Lung microvascular endothelial cell (primary cell): ENCODE results near the gene EPB41L4B. TPM values are rescaled to one million over a fixed set of nuclear protein-coding genes. Genes with fewer than 3 reads are reported as not detected.
A peak's percentile ranks its signal among the peaks of the same experiment; 100 is the strongest.
"Not testable (repeated sequence)": the region's sequence is repeated elsewhere in the genome, so short reads cannot be mapped to it uniquely, and the experiment has no call there.

ENCODE experiments used
- DNase-seq, 2 donors: peaks; one replicate each; pipeline versions ENCODE4 v3.0.0 to v3.0.0-alpha.2; 2010; ENCODE audit warnings: low read depth in 2 of 2
- total RNA-seq: library from RNA; depleted of rRNA; stranded (reverse); fragments of >200 nt; gene quantifications from 2 replicates; pipeline ENCODE4 v1.2.1, GENCODE V29; 2014

The EPB41L4B gene
- 0.20 and 0.44 TPM in 2 replicates for total RNA-seq

DNA sequence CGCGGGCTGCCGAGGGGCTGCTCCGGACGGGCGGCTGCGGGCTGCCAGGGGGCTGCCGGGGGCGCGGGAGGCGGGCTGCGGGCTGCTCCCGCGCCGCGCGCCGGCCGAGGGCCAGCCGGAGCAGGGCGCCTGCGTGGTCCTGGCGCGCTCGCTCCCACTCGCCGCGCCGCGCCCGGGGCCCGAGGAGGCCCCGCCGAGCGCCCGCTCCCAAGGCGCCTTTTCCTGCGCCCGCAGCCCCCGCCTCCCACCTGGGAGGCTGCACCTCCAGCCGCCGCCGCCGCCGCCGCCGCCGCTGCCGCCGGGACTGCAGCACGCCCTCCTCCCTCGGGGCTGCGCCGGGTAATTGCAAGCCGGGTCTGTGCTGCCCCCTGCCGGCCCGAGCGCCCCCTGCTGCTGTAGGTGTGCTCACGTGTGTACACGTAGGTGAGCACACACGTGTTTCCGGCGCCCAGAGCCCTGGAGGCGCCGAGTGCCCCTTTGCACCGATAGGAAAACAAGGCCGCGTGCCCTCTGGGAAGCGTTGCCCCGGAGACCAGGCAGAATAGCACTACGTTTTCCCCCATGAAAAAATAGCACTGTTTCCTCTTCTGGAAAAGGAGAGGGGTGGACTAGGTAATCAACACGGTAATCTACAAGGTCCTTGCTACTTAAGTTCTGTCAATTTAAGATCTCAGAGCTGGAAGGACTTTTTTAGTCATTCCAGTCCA is at the start of gene EPB41L4B:
Gene EPB41L4B (minus strand): TSS at position 318 of the 707 bp plus-strand sequence. CDS start 613 bp downstream, outside the sequence.
- peak; percentile 84 to 93 for DNase-seq

DNA sequence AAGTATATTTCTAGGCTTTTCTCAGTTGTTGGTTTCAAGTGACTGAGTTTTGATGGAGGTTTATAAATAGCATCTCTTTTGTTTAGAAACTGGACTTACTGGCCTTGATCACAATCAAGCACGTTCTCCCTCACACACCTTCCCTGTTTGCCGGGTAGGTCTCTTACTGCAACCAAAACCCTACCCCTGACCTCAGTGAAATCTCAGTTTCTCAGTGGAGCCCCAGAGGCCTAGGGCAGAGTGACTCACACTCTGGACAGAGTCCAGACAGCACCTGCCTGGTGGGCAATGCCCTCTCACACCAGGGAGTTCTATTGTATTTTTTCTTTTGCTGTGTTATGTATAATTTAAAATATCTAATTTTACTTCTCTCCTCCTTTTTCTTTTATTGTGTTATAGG is 48.4 kb upstream of the EPB41L4B start:
- no peak for DNase-seq

DNA sequence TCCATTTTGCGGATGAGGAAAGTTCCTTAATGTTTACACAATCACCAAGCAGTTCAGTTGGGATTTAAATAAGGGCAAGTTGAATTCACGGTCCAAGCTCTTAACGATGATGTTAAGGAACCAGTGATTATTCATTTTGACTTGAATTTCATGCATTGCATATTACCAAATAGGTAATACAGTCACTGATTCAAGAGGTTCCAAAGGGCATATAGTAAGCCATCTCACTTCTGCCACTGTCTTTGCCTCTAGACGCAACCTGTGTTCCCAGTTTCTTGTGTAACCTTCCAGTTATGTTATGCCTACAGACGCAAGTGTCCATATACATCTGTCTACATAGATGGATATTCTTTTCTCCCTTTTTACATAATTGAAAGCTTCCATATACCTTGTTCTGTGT is 39.9 kb upstream of the EPB41L4B start:
- DNase-seq = no peak

GRCh38 chr9:109358968-109359603 is 38.2 kb upstream of the EPB41L4B start:
- DNase-seq = not testable (repeated sequence)

DNA sequence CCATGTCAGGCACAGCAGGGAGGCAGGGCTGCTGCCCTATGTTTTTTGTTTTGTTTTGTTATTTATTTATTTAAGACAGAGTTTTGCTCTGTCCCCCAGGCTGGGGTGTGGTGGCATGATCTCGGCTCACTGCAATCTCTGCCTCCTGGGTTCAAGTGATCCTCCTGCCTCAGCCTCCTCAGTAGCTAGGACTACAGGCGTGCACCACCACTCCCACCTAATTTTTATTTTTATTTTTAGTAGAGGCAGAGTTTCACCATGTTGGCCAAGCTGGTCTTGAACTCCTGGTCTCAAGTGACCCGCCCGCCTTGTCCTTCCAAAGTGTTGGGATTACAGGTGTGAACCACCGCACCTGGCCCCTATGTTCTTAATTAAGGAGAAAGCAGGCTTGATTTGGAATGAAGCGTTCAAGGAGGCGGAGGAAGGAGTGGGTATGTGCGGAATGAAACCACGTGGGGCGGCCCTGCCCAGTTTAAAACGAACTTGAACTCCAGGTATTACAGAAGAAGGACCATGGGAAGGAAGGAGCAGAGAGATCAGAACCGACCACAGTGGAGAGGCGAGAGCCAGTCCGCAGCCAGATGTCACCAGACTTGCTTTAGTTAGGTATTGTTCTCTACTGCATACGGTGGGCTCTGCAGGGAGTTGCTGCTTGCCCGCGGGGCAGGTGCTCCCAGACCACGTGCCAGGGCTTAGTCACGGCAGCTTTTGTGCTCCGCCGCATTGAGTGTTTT is 34.9 kb upstream of the EPB41L4B start:
- DNase-seq = no peak

- DNase-seq = no peak
Measured at GRCh38 chr9:109354190-109354589, 33.3 kb upstream of the EPB41L4B start.

DNA sequence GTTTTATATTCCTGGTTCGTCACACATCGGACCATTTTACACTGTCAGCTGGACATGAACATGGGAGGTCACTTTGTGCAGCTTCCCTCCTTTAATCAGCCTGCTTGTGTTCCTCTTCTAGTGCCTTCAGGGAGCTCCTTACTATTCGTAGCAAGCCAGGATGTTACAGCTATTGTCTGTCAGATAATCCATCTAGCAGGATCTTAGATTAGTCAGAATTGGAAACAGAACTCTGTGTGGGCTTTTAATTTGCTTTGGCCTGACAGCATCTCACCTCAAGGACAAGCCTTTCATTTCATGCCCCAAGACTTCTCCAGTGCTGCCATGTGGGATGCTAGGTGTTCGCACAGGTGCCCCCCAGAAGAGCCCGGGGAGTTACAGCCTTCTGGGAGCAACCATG is 30.2 kb upstream of the EPB41L4B start:
- DNase-seq = no peak

GRCh38 chr9:109349421-109349846 is 28.6 kb upstream of the EPB41L4B start:
- no peak for DNase-seq

- no peak for DNase-seq
Measured at GRCh38 chr9:109346904-109347303, 26.0 kb upstream of the EPB41L4B start.

- no peak for DNase-seq
Measured at GRCh38 chr9:109344866-109345265, 24.0 kb upstream of the EPB41L4B start.

DNA sequence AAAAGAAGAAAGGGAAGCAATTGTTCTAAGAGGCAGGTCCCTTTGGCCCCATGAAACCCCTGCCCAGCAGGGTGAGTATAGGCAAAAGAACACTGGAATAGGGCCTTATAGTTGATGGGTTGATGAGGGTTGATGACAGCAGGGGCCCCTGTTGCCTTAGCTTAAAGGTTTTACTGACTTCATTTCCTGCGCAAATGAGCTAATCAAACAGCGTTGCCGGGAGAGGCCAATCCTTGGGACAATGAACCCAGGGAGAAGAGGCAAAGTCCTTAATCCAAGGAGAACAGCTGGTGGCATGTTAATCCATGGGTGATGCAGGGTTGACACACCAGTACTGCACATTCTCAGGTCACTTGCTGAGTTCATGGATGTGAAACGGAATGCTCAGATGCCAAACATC is 22.0 kb upstream of the EPB41L4B start:
- no peak for DNase-seq

- DNase-seq = no peak
Measured at GRCh38 chr9:109341561-109341960, 20.7 kb upstream of the EPB41L4B start.

- not testable (repeated sequence) for DNase-seq
Measured at GRCh38 chr9:109340979-109341378, 20.1 kb upstream of the EPB41L4B start.

DNA sequence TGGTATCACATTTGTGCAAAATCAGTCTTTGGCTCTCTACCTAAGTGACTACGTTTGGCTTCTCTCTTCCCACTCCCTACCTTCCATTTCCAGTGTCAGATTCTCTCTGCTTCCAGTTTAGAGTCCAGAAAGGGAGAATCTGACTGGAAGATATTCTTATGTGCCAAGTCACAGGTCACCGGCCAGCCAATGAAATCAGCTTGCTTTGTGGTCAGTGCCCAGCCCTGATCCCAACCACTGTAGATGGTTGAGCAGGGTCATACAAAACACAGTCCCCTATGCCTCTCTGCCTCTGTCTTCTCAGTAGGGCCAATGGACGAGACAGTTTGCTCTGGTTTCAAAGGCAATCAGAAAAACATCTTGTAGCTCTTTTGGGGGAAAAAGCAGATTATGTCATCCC is 15.6 kb upstream of the EPB41L4B start:
- no peak for DNase-seq

DNA sequence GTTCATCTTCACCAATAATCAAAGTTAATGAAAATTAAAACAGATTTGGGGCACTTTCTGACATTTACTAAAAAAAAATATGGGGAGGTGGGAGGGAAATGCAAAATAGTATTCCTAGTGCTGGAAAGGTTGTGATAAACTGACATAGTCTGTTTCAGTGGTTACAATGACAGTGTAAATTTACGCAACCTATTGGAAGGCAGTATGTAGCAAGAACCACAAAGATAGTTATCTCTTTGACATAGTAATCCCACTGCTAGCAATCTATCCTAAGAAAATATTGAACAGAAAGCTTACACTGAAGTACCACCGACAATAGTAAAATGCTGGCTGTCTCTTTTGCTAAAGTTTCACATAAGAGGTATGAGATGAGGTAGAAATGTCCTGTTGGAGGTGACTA is 15.1 kb upstream of the EPB41L4B start:
- no peak for DNase-seq

DNA sequence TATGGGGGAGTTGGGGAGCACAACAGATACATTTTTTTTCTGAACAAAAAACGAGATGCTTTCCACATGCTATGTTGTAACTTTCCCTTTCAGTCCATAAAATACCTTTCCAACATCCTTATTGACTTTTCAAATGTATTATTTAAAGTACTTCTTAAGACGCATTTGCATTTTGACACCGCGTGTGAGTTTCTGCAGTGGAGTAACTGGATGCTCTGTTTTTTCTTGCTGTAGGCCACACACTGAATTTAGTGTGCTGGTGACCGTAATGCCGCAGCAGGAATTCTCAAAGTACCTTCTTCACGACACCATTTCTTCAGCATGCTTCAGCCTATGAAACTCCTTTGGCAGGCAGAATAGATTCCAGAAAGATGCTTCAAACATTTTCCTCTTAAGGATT is 14.3 kb upstream of the EPB41L4B start:
- no peak for DNase-seq

GRCh38 chr9:109331353-109331752 is 10.5 kb upstream of the EPB41L4B start:
- no peak for DNase-seq

DNA sequence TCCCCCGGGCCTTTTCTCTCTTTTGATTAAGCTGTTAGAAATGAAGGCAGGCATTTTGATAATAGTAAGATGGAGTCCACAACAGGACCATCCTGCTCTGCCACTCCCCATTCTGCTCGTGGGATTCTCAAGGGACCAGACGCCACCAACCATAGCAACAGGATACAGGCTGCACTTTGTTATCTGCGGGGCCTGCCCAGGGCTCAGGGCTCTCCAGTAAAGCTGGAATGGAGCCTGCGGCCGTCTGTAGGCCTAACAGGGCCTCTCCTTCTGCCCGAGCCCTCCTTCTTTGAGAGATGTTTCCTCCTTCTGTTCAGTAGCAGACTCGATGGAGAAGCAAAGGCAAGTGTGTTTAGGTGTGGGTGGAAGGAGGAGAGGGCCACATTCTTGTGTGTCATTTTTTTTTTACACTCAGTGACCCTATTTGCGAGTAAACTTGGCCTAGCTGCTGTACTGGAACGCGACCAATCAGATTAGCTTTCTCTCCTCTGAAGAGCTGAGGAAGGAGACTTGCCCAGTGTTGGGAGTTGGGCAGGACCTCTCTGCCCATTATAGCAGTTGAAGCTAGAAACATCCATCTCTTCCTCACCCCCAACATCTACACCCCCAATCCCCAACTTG is 8.9 kb upstream of the EPB41L4B start:
- no peak for DNase-seq

- peak in 1 of 2 donors; percentile 7 for DNase-seq
Measured at GRCh38 chr9:109328978-109329637, 8.2 kb upstream of the EPB41L4B start.

GRCh38 chr9:109325089-109325488 is 4.2 kb upstream of the EPB41L4B start:
- no peak for DNase-seq

DNA sequence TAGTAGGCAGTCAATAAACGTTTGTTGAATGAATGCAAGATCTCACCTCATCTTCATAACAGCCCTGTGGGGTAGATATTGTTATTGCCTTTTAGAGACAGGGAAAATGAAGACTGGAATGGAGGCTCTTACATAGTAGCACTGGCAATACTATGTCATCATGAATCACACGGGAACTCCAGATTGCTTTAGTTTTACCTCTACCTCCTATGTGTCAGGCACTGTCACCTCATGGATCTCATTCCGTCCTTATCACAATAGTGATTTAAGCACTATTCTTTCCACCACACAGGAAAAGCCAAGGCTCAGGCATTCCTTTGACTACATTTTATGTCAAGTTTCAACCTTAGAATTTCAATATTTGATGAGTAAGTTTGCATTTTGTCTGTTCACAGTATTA is 2.9 kb upstream of the EPB41L4B start:
- DNase-seq = no peak

GRCh38 chr9:109321727-109322126 is 868 bp upstream of the EPB41L4B start:
- DNase-seq = no peak
